ENCODE data around the gene CBLN3.
"Not testable (repeated sequence)": the region's sequence is repeated elsewhere in the genome, so short reads cannot be mapped to it uniquely, and the experiment has no call there.

Gene CBLN3

GRCh38 chr14:24399999-24400718 is 29.3 kb downstream of the CBLN3 start:
- no peak for DNase-seq

- DNase-seq, result no peak
Measured at GRCh38 chr14:24399447-24399822, 30.0 kb downstream of the CBLN3 start.

- peak; percentile 28 for DNase-seq
Measured at GRCh38 chr14:24398653-24399446, 30.6 kb downstream of the CBLN3 start, which contains the start of gene NYNRIN. TSS of gene NYNRIN (plus strand) at chr14:24399003. CDS start at chr14:24399247, 244 bp downstream.

GRCh38 chr14:24398293-24398652 is 31.2 kb downstream of the CBLN3 start:
- DNase-seq, result no peak

- DNase-seq, result no peak
Measured at GRCh38 chr14:24397639-24398292, 31.7 kb downstream of the CBLN3 start.

- no peak for DNase-seq
Measured at GRCh38 chr14:24395609-24396582, 33.6 kb downstream of the CBLN3 start.

GRCh38 chr14:24394275-24394674 is 35.2 kb downstream of the CBLN3 start:
- no peak for DNase-seq

- DNase-seq, result no peak
Measured at GRCh38 chr14:24392325-24393091, 37.0 kb downstream of the CBLN3 start.

- no peak for DNase-seq
Measured at GRCh38 chr14:24390701-24391468, 38.6 kb downstream of the CBLN3 start.

GRCh38 chr14:24389226-24389848 is 40.1 kb downstream of the CBLN3 start:
- no peak for DNase-seq

- DNase-seq, result no peak
Measured at GRCh38 chr14:24388474-24389179, 40.8 kb downstream of the CBLN3 start.

- not testable (repeated sequence) for DNase-seq
Measured at GRCh38 chr14:24387579-24387978, 41.9 kb downstream of the CBLN3 start.

- no peak for DNase-seq
Measured at GRCh38 chr14:24387009-24387345, 42.5 kb downstream of the CBLN3 start.

- no peak for DNase-seq
Measured at GRCh38 chr14:24385524-24385923, 43.9 kb downstream of the CBLN3 start.

GRCh38 chr14:24384169-24384568 is 45.3 kb downstream of the CBLN3 start:
- DNase-seq, result no peak

GRCh38 chr14:24382064-24382371 is 47.5 kb downstream of the CBLN3 start:
- DNase-seq, result no peak

GRCh38 chr14:24381363-24382063 is 48.0 kb downstream of the CBLN3 start:
- DNase-seq, result no peak

- no peak for DNase-seq
Measured at GRCh38 chr14:24379907-24380730, 49.3 kb downstream of the CBLN3 start.
